NCI-H2107 treated with DMSO at 0.1 percent for 48 hours (cell line): Measurements from ENCODE around the gene TENM4.
A peak's percentile ranks its signal among the peaks of the same experiment; 100 is the strongest.

ENCODE experiments used
- DNase-seq: peaks from one replicate; lab custom pipeline; 2025; ENCODE audit not compliant: unreplicated experiment; lab: John Stamatoyannopoulos, UW

The TENM4 gene

DNA sequence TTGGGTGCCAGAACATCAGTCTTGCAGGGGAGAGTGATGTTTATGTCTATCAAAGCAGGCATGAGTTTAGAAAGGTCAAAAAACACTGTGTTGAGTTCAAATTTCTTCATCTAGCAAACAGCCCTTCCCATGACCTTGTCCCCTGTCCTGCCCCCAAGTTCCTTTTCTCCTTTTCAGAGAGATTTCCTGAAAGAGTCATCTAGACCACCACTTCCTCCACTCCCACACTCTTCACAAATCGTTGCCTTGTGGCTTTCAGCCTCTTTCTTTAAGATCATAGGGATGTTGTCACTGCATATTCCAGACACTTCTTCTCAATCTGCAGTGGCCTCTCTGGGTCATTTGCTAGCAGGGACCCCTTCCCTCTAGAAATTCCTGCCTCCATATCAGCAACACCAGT is 290.5 kb downstream of the TENM4 start:
- DNase-seq: no peak

- no peak for DNase-seq
Measured at GRCh38 chr11:79147731-79148130, 293.1 kb downstream of the TENM4 start.

- DNase-seq: no peak
Measured at GRCh38 chr11:79147011-79147410, 293.8 kb downstream of the TENM4 start.

GRCh38 chr11:79139900-79140299 is 300.9 kb downstream of the TENM4 start:
- no peak for DNase-seq

DNA sequence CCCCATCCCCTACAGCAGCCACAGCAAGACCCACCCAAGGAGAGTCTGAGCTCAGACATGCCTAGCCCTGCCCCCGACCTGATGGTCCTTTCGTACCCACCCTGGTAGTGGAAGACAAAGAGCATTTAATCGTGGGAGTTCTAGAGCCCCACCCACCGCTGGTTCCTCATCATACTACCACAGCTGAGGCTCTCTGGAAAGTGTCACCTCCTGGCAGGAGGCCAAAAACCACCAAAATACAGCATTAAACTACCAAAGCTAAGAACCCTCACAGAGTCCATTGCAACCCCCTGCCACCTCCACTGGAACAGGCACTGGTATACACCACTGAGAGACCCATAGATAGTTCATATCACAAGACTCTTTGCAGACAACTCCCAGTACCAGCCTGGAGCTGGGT is 311.1 kb downstream of the TENM4 start:
- DNase-seq: no peak

DNA sequence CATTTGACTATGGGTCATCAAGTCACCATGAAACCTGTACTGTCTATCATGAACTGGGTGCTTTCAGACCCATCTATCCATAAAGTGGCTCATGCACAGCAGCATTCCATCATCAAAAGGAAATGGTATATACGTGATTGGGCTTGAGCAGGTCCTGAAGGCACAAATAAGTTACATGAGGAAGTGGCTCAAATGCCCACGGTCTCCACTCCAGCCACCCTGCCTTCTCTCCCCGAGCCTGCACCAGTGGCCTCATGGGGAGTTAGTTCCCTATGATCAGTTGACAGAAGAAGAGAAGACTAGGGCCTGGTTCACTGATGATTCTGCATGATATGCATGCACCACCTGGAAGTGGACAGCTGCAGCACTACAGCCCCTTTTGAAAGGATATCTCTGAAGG is 312.5 kb downstream of the TENM4 start:
- no peak for DNase-seq

GRCh38 chr11:79122759-79123158 is 318.1 kb downstream of the TENM4 start:
- no peak for DNase-seq

- DNase-seq: no peak
Measured at GRCh38 chr11:79121351-79121750, 319.5 kb downstream of the TENM4 start.

DNA sequence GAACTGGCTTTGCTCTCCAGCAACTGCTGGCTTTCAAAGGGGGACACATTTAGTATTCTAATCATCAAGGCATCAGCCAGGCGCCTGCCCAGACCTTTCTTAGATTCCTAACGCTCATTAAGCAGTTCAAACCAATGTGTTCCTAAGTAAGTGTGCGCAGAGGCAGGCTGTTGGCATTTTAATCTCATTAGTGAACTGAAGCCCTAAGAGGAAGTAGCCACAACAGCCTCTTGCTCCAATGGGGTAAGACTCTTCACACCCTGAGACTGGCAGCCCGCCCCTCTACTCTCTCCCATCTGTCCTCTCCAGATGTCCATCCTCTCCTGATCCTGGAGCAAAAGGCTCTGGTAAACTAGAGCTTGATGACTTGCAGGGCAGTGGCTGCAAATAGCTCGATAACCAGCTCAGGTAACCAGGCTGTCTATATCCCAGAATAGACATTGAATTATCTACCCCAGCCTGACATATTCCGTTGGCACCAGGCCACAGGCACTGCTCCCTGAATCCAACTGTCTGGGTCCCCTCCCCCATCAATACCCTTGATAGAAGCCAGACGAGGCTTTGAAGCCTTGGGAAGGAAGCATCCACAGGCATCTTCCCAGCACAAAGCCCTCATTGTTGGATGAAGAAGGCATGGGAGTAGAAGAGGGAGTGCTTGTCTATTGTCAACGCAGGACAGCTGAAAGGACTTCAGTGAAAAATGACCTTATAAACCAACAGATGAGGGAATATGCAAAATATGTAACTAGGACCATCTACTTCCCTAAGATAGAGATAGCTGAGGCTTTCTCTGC is 321.1 kb downstream of the TENM4 start:
- DNase-seq: no peak

DNA sequence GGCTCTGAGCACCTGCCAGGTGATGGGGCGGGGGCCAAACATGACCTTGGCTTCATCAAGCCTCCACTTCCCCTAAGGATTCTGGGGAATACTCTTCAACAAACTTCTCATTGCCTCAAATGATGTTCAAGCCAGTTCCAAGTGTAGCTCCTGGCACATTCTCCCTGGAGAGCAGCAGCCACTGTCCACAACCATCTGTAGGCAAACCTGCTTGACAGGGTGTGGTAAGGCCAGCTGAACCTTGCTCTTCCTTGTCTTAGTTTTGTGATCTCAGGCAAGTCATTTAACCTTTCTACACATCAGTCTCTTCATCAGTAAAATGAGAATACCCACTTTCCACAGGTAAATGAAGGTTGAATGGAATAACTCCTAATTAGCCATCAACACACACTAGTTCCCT is 323.3 kb downstream of the TENM4 start:
- no peak for DNase-seq

DNA sequence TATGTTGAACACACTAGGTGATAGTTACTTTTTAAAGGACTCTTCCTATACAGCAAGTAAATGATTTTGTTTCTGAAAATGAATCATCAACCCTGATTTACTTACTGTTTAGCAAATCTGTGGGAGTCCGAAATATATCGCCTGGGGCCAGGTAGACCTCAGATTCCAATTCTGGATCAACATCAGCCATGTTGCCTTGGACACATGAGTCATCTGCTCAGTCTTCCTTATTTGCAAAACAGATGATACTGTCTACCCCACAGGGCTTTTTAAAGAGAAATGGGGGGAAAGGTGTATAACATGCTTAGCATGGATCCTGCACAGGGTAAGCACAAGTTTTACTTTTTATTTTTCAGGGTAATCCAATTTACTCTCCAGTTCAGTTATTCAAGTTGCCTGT is 324.2 kb downstream of the TENM4 start:
- DNase-seq: no peak

DNA sequence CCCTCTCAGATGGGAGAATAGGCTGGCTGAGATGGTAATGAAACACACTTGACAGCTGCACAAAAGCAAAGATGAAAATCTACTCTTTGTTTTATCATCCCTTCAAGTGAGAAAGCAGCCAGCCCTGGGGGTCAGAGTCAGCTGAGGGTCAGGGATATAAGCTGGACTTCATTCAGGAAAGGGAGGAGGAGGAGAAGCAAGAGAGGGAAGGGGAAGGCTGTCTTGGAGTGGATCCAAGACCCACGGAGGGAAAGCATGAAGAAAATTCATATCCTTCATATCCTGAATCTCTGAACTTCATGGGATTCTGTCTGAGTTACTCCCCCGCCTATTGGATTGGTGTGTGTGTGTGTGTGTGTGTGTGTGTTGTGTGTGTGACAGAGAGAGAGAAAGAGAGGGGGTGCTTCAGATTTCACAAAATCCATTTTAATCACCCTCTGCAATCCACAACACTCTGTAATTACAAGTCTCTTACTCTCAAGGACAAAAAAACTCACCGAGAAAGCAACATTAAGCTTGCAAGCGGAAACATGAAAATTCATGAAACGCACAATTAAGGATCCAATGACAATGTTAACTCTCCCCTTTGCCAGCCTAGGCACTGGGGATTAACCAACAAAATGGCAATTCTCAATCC is 327.7 kb downstream of the TENM4 start:
- no peak for DNase-seq

- DNase-seq: no peak
Measured at GRCh38 chr11:79110796-79111195, 330.0 kb downstream of the TENM4 start.

GRCh38 chr11:79110321-79110720 is 330.5 kb downstream of the TENM4 start:
- DNase-seq: no peak

GRCh38 chr11:79108851-79109250 is 332.0 kb downstream of the TENM4 start:
- DNase-seq: no peak

DNA sequence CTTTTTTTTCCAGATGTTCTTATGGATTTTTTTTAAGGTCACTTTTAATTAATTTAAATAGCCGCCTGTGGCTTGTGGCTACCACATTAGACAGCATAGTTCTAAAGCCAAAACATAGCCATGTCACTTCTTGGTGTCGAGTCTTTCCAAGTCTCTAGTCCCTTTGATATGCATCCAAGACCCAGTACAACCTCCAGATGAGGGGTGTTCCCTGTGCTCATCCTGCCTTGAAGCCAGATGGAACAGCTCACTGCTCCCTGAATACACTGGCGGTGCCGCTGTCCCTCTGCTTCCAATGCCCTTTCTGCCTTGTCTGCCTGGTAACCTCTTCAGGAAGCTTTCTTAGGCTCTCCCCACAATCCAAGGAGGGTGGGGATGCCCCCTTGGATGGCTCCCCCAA is 338.0 kb downstream of the TENM4 start:
- no peak for DNase-seq

DNA sequence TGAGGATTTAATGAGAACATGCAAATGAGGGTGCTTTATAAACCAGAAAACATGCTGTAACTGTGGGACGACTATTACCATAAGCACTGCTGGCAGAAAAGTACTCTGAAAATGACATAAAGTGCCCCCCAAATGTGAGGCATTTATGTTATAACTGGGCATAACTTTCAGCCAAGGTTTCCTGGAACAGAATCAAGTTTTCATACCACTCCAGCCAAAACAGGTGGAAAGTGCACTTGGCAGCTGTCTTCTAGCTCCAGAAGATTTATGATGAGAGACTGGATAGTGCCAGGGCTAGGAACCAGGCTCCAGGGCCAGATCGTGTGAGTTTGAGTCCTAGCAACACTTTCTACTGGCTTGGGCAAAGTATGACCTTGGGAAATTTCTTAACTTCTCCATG is 339.2 kb downstream of the TENM4 start:
- no peak for DNase-seq

DNA sequence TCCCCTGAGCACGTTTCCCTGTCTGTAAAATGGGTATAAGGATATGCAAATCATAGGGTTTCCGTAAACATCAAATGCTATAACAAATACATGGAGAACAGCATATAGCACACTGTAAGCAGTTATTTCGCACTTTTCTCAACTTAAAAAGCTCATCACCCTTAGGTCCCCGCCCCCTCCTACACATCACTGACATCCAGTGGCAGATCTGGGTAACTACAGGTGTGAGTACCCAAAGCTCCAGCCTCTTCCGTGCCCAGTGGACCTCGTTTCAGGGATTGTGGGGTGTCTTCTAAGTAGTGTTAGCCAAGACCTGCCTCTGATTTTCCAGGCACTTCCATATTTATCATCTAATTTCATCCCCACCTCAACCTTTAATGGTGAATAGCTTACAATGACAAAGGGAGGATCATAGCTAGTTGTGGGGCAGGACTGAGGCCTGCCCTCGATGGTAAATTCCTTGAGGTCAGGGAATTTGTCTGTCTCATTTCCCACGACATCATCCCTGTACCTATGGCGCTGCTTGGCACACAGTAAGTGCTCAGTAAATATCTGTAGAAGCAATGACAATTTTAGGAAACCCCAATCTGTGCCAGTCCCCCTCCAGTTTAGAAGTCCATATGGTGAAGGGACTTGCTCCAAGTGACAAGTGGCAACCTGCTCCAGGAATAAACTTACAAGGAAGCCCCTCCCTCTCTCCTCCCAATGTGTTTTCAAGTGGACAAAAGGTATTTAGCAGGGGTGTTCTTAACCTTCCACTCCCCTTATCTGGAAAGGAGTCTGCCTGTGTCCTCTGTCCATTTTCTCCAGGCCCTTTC is 340.5 kb downstream of the TENM4 start:
- DNase-seq: peak; percentile 26

GRCh38 chr11:79098146-79098545 is 342.7 kb downstream of the TENM4 start:
- no peak for DNase-seq

DNA sequence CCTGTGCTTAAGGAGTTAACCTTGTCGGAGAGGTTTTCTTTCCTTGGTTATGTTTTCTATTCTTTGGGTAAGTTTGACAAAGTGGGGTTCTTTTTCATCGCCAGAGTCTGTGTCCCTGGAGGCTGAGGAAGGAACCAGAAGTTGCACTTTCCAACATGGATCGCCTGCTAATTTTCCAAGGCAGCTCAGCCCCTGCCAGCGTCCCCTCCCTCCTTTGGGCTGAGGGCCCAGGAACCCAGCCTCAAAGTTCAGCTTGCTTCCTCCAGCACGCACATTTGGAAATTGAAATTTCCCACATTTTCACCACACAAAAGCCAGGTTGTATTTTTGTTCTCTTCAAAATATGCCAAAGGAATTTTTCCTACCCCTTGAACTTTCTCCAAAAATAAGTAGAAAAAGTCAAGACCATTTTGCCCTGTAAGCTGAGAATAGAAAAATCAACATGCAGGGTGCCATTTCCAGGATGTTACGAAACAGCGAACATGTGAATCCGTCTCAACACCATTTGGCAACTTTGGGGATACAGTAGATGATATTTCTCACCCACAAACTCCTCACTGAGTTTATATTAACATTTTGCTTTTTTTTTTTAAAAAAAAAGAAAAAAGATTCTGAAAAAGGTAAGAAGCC is 343.5 kb downstream of the TENM4 start:
- no peak for DNase-seq

GRCh38 chr11:79095424-79095823 is 345.4 kb downstream of the TENM4 start:
- no peak for DNase-seq
